HG03354 (cell line): ENCODE measurements around the gene RBBP5.

Experiments
- ATAC-seq: cut with Tn5 transposase; IDR thresholded peaks from one replicate; pipeline ENCODE4 v1.9.1; 2021; ENCODE audit warnings: mild to moderate bottlenecking; ENCODE audit not compliant: unreplicated experiment, poor library complexity, severe bottlenecking

The RBBP5 gene

DNA sequence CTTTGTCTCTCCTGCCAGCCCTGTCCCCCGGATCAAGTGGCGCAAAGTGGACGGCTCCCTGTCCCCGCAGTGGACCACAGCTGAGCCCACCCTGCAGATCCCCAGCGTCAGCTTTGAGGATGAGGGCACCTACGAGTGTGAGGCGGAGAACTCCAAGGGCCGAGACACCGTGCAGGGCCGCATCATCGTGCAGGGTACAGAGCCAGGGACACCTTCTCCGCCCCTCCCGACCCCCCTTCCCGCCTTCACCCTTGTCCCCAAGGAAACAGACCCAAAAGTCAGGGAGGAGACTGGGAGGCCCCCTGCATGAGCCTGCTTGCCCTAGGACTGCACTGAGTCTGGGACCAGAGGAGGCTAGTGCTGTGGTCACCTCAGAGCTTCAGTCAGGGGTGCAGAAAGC lies 60.6 kb downstream of the RBBP5 start:
- no peak for ATAC-seq

DNA sequence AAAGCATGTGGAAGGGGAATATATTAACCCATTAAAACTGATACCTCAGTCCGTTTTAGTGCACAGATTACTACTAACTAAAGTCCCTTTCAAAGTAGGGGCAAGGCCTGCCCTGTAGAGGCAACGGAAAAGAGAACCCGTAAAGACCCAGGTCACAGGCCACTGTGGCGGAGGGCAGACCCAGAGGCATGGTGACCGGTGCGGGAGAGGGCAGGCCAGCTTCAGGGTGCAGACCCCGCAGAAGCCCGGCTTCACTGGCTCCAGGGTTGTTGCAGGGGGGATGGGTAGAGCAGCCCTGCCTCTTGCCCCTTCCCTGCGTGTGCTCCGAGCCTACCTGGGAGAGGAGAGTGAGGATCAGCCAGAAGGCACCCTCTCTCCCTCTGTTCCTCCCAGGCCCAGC lies 61.0 kb downstream of the RBBP5 start:
- no peak for ATAC-seq

DNA sequence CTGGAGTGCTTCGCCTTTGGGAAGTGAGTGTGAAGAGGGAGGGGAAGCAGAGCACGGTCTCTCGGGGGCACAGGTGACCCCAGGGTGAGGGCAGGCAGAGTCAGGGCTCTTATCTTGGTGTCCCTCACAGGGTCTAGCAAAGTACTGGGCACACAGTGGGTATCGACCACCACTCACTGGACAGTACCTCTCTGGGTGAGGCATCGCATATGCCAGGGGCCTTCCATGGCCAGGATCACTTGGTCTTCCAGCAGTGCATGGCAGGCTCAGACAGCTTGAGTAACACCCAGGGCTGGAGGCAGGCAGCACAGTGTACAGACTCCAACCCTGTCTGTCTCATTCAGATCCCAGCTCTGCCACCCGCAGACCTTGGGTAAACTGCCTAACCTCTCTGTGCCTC lies 62.1 kb downstream of the RBBP5 start:
- ATAC-seq: no peak

DNA sequence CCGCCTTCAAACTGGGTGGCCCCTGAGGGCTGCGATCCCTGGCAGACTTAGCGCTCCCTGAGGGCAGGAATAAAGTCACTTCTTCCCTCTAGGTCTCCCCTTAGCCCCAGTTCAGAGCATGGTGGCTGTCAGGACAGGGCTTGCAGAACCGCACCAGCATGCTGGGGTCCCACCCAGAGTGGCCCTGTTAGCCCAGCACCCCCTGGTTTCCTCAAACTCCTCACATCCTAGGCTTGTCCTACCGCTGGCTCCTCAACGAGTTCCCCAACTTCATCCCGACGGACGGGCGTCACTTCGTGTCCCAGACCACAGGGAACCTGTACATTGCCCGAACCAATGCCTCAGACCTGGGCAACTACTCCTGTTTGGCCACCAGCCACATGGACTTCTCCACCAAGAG lies 62.9 kb downstream of the RBBP5 start:
- no peak for ATAC-seq

DNA sequence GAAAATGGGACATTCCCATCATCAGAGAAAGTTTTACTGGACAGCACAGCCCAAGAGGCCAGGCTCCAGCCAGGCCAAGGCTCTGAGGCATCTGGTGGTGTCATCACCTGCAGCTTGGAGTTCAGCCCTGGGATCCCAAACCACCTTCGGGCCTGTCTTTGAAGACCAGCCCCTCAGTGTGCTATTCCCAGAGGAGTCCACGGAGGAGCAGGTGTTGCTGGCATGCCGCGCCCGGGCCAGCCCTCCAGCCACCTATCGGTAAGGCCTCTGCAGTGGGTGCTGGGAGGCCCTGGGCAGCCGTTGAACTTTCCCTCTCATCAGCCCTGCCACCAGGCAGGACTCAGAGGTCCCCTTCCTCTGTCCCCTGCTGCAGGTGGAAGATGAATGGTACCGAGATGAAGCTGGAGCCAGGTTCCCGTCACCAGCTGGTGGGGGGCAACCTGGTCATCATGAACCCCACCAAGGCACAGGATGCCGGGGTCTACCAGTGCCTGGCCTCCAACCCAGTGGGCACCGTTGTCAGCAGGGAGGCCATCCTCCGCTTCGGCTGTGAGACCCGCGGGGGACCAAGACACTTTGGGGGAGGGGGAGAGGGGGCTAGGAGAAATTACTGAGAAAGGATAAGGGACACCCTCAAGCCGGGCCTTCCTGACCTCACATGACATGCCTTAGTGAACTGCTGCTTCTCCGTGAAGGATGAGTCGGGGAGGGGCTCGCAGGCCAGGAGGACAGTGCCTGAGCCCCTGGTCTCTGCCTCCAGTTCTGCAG lies 63.8 kb downstream of the RBBP5 start:
- ATAC-seq: no peak

DNA sequence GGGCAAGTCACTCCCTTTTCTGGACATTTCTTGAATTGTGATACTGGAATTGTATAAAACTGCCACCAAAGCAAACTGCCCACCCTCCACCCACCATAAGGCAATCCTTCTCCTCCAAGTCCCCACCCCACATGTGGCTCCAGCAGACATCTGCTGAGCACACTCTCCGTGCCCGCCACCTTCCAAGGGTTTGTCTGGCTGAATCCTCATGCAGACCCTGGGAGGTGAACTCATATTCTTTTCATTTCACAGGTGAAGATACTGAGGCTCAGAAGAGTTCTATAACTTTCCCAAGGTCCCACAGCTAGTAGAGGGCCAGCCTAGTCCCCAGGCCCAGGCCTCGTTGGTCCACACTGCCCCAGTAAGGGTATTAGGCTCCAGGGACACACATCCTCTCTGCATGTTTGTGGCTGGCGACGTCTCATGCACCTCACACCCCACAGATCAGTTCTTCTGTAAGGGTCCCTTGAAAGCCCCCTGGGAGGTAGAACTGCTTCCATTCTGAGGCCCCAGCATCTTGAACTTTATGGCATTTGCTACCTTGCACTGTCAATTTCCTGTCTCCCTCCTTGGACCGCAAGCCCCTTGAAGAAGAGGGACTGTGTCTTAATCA lies 64.7 kb downstream of the RBBP5 start:
- ATAC-seq: no peak

DNA sequence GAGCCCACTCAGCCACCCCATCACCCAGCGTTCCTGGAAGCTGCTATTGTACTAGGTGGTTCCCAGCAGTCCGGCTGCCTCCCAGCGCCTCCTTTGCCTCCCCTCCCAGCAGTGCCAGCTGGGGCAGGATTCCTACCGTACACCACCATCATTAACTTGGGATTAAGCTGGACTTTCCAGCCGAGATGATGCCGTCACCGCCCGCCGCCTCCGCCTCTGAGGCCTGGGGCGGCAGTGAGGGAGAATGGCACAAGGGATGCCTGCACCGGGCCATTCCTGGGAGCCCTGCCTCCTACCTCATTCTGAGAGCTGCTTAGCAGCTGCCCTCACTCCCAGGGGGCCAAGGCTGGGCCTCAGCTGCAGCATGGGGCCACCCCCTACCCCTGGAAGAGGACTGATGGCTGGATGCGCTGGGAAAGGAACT lies 65.6 kb downstream of the RBBP5 start:
- no peak for ATAC-seq

DNA sequence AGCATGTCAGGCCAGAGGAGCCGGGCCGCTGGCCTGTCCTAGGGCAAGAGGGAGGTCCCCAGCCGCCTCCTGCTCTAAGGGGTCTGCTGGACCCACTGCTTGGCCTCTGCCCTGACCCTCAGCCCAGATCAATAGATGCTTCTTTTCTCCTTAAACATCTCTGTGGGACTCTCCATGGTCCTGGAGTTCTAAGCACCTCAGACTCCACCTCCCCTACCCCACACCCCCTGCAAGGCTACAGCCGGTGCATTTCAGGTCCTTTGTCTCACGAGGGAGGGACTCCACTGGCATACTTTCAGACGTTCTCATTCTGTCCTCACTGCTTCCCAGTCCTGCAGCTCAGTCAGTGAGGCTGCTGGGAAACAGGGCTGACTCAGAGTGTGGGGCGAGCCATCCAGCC lies 67.8 kb downstream of the RBBP5 start:
- ATAC-seq: no peak

DNA sequence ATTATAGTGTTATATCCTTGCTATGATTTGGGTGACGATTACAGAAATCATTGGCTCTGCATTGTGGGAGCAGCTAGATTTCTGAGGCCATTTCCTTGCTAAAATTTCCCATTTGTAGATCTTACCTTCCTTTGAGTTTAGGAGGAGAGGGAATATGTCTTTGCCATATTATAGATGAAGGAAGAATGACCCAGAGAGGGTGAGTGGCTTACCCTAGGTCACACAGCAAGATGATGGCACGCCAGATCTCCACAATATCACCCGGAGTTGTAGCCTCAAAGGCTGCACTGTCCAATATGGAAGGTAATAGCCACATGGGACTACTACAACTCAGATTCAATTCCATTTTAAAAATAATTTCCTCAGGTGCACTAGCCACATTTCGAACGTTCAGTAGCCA lies 68.5 kb downstream of the RBBP5 start:
- ATAC-seq: no peak

DNA sequence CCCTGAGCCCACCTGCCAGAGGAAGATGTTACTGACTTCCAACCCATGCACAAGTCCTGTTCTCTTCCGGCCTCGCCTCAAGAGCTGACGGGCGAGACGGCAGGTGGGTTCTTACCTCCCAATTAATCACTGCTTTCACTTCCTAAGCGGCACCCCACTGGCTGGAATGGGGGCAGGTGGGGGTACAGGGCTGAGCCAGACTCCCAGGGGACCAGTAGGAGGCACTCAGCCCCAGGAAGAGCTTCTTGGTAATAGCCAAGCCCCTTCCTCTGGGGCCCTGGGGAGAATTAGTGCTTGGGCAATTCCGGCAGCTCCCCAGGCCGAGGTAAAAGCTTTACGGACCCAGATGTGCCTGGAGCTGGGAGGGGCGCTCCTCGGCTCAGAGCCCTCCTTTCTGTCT lies 69.1 kb downstream of the RBBP5 start:
- ATAC-seq: no peak

DNA sequence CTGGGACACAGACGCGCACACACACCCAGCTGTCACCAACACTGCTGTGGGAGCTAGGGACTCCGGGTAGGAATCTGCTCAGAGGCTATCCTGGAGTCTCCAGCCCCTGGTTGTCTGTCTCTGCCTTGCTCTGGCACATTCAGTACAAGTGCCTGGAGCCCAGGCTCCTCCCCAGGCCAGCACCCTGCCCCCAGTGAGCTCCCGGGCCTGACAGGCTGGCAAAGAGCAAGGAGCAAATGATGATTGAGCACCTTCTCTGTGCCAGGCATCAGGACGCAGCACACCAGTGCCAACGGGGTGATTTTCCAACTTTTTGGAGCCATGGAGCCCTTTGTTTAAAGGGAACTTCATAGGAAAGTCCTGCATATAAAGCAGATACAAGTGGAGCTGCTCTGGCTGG lies 72.3 kb downstream of the RBBP5 start:
- no peak for ATAC-seq

DNA sequence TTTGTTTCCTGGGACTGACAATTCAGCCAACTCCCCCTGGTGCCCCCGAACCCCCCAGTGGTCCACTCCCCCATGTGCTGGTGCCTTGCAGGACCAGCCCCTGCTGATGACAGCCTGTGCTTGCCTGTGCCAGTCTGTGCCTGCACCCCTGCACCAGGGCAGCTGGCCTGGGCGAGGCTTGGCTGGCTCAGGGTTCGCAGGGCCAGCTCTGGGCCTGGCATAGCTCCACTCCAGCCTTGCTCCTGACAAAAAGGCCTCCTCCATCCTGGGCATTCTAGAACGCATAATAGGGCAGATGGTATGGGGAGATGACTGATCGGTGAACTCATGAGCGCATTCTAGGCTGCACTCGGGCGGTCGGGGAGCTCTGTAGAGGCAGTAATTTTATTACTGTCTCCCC lies 73.4 kb downstream of the RBBP5 start:
- no peak for ATAC-seq

DNA sequence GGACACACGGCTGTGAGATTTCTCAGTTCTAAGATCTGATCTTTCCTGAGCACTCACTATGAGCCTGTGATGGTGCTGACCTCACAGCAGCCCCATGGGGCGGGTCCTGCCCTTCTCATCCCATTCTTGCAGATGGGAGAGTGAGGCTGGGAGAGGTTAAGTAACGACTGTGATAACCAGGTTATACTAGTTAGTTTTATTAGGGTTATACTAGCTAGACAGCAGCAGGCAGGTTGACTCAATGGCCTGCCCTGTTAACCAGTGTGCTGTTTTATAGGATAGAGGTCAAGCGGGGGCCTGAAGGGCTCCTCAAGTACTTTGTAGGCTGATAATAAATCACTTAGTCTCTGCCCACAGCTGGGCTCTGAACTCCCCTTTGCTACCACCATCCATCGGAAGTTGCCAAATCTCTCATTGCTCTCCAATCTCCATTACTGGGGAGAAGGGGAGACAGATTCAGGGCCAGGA lies 74.0 kb downstream of the RBBP5 start:
- no peak for ATAC-seq

DNA sequence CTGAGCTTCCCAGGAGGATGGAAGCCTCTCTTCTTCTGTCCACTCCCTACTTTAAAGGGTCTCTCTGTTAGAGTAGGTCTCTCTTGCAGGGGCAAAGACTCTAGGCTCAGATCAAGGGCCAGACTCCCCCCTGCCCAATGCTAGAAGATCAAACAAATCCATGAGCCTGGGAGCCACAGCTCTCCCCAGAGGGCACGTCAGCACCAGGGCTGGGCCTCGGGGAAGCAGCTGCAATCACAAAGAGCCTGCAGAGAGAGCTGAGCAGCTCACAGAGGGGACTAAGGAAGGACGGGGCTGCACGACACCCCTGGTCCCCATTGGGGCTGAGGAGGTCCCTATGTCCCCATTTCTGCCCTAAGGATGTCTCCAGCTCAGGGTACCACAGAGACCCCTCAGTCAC lies 74.9 kb downstream of the RBBP5 start:
- no peak for ATAC-seq

DNA sequence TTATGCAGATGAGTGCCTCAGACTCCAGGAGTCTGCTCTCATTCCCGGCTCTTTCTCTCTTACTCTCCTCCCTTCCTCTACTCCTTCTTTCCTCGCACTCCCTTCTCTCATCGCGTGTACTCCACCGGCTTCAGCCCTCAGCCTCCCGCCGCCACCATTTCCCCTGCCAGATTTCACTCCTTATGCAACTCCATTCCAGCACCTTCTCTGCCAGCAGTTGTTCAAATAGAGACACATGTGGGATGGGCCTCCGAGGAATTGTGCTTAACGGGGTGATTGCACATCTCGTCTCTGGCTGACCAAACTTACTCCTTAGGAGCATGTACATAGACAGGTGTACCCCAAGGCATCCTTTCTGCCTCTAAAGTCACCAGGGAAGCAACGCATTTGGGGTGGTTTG lies 76.6 kb downstream of the RBBP5 start:
- ATAC-seq: no peak

DNA sequence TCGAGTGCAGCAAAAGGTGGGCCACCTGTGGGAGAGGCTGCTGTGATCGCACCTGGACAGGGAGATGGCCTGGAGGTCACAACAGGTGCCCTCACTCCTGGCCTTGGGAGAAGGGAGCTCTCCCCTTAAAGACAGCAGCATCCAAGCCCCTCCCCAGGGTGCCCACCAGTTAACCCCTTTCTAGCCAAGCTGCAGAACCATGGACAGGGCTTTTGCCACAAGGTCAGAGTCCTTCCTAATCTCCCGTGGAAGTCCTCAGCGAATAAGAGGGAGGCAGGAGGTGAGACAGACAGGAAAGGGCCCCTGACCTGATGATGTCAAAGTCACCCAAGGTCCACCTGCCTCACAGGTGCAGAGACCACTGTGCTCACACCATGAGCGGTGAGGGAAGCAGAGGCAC lies 77.0 kb downstream of the RBBP5 start:
- no peak for ATAC-seq

DNA sequence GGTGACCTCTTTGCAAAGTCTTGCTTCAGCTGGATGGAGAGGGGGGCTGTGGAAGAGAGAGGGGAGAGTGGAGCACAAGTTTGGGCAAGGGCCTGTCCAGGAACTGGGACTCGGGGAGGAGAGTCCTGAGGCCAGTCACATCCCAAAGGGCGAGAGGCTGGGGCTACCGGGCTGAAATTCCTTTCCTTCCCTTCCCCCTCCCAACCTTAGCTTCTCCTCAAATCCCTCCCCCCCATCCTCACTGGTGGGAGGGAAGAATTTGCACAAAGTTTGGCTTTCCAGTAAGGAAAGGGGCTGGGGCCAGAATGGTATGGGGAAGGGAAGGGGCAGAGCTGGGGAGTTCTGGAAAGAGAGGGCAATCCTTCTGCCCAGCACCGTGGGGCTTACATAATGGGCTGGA lies 77.9 kb downstream of the RBBP5 start:
- no peak for ATAC-seq

DNA sequence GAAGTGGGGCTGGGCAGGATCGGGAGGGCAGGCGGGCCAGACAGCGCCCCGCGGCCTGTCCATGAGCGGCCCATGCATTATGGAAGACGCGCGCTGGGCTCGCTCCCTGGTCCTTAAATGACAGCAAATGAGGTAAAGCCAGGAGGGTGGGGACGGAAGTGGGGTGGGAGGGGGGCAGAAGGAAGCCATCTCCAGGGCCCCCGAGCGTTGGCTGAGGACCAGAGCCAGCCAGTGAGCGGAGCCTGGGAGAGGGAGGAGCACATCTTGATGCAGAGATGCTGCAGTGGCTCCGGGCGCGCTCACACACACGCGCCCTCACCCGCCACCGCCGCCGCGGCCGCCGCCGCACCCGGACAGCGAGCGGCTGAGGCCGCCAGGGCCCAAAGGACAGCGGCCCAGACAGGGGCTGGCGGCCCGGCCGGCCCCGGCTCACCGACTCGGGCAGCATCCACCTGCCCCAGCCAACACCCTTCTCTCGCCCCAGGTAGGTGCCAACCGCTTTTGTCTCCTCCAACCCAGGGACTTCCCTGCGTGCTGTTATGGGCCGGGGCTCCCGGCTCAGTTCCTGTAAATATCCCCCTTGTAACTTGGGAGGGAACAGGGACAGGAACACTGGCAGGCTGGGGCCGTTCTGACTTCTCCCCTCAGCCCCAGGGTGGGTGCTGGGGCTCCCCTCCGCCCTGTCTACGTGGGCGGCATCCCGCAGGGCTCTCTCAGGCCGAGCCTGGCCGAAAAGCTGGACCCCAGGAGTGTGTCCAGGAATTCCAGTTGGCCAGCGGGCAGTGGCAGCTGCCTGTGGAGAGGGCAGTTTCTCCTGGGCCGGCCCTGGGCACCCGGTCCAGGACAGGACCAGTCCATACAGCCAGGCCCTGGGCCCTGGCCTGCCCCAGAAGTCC lies 78.6 kb downstream of the RBBP5 start, which contains the start of gene CNTN2:
CNTN2 (plus strand) TSS at position 302 of the 896 bp plus-strand sequence. CDS start 9,974 bp downstream, outside the sequence.
- ATAC-seq: no peak

DNA sequence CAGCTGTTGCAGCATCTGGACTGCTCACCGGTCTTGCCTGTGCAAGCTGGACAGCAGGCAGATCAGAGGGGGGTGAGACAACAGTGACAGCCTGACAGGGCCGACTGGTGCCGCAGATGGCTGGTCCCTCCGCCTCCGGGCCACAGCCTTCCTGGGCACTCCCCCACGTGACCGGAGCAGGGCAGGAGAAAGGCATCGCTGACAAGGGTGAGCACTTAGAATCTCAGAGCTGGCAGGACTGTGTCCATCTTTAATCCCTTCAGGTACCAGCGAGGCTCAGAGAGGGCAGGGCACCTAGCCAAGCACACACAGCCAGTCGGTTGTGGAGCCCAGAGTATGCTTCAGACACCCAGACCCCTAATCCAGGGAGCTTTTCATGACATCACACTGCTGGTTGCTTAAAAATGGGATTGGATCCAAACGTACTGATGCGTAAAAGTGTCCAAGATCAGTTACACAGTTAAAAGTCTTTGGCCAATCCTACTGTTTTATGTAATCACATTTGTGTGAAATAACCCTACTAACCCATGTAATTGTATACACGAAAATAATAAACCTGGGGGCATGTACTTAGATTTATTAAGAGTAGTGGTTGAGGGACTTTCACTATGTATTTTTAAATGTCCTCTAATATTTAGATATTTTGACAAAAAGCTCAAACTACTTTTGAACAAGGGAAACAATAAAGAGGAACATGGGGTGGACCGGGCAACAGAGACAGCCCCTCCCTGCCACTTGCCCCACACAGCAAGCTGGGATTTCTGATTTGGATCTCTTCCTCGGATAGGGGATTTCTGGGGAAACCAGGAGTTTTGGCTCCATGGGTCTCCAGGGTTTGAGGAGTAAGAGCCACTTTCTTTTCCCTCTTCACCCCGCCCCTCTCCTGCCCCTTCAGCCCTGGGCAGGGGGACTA lies 79.5 kb downstream of the RBBP5 start:
- no peak for ATAC-seq
